Aorta (tissue), 5 donors: Measurements from ENCODE around the gene TEX48. TPM values are rescaled to one million over a fixed set of nuclear protein-coding genes. Genes with fewer than 3 reads are reported as not detected.

Experiments
- ATAC-seq: fragments of 200-7000 bp; cut with Tn5 transposase; one replicate; pipeline ENCODE4 v1.9.1; 2022; ENCODE audit warnings: moderate library complexity; ENCODE audit not compliant: low FRiP score
- DNase-seq, 2 donors: peaks; one replicate each; pipeline ENCODE4 v3.0.0-alpha.2; 2020
- H3K27ac ChIP-seq, 2 donors: one replicate each; pipeline ENCODE4 v1.5.1; 2013; ENCODE audit warnings: low read length in 2 of 2, mild to moderate bottlenecking in 2 of 2, moderate library complexity in 2 of 2, control low read depth in 1 of 2, inconsistent platforms in 1 of 2, low read depth in 1 of 2
- H3K27me3 ChIP-seq, 2 donors: one replicate each; pipeline ENCODE4 v1.6.1; 2013; ENCODE audit warnings: control low read depth in 1 of 2, low read length in 1 of 2, mild to moderate bottlenecking in 1 of 2, moderate library complexity in 1 of 2; ENCODE audit not compliant: insufficient read depth in 2 of 2, control insufficient read depth in 1 of 2
- H3K36me3 ChIP-seq, 2 donors: one replicate each; pipeline ENCODE4 v1.6.1; 2013; ENCODE audit warnings: control low read depth in 1 of 2, low read length in 1 of 2, mild to moderate bottlenecking in 1 of 2; ENCODE audit not compliant: insufficient read depth in 2 of 2, control insufficient read depth in 1 of 2
- H3K4me1 ChIP-seq, 2 donors: one replicate each; pipeline ENCODE4 v1.6.1; 2013; ENCODE audit warnings: low read length in 2 of 2, control low read depth in 1 of 2, mild to moderate bottlenecking in 1 of 2, moderate library complexity in 1 of 2; ENCODE audit not compliant: insufficient read depth in 2 of 2, control insufficient read depth in 1 of 2
- H3K4me3 ChIP-seq, 2 donors: one replicate each; pipeline ENCODE4 v1.5.1; 2013; ENCODE audit warnings: low read length in 2 of 2, control low read depth in 1 of 2, mild to moderate bottlenecking in 1 of 2
- H3K9me3 ChIP-seq: one replicate; pipeline ENCODE4 v1.6.1; 2013; ENCODE audit warnings: mild to moderate bottlenecking, low read length; ENCODE audit not compliant: control insufficient read depth
- whole genome bisulfite sequencing, 2 donors: extraction: QIAGEN DNeasy Blood & Tissue Kit; methylation state at CpG; one replicate each; pipeline ENCODE4 v1.1.7; 2013; 5-methylcytosine and 5-hydroxymethylcytosine counted together
- intact Hi-C, 2 donors: fragments of 100-400 bp; cut with DNase I; formaldehyde crosslinking; loops; one replicate each; pipeline versions ENCODE4 v1.14.2 to v1.15.0; 2022
- polyA plus RNA-seq, 2 donors: library from polyadenylated mRNA; stranded (reverse); fragments of 200-250 nt; gene quantifications; one replicate each; pipeline ENCODE4 v1.2.3, GENCODE V29; 2013
- total RNA-seq, 2 donors: library from RNA; stranded (reverse); fragmentation: NEBNext Ultra II Directional; extraction: Animal tissue kit (Norgen Biotek cat#: 25700); gene quantifications; one replicate each; pipeline ENCODE4 v1.2.1, GENCODE V29; 2021
- donor health status: healthy with polysubstance abuse.
- donor health status: Bipolar disorder and iron deficiency.
- donor health status: DM: no; HTN: no; CAD: no.
- donor health status: DM: no; HTN: no; CAD: no.
- donor health status: DM: yes; HTN: yes; CAD: no.

The TEX48 gene
- total and polyA plus RNA-seq, 4 donors: not detected

DNA sequence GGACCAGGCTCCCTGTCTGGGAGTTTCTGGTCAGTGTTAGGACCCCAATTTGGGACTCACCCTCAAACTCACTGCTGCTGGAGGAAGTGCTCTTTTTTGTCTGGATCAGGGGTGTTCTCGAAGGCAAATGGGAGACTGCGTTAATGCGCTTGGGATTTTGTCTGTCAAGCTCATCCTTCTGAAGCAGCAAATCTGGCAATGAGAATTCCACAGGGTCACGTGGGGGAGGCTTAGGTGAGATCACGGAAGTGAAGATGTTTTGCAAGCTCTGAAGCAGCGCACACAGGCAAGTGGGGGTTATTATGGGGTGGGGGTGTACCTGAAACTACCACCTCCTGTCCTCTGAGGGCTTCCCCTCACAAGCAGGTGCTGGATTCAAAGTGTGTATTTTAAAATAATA is 13.8 kb downstream of the TEX48 start:
- no peaks in the 10 kb centered on the region for H3K27me3 ChIP-seq
- no peak overlapping the region for H3K4me3 ChIP-seq
- no peak for ATAC-seq
- intact Hi-C loops: no loop called here
- no peaks in the 10 kb centered on the region for H3K4me1 ChIP-seq
- H3K27ac ChIP-seq: no peak overlapping the region
- 79 to 82% methylated on average over 6 of the region's 6 CpGs for WGBS, 2 donors
- no peak for DNase-seq
- no peaks in the 10 kb centered on the region for H3K36me3 ChIP-seq
- H3K9me3 ChIP-seq: no peaks in the 10 kb centered on the region

DNA sequence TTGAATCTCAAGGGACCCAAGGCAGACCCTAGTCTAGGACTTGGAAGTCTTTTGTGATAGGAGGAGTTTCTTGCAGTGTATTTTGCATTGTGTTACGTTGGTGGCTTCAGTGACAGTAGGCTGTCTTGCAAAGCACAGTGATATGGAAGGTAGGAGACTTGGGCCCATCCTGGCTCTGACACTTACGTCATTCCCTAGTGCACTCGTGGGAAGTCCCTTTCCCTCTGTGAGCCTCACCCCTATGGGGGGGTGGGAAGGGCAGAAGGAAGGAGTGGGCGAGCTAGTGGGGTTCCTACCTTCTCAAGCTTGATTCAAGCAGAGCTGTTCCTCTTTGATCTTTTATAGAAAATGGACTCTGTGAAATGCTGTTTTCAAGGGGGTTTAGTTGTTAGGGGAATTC is 15.1 kb downstream of the TEX48 start:
- ATAC-seq (no peak), DNase-seq (no peak)
- intact Hi-C loops: no loop called here
- WGBS, 2 donors: 54 to 69% methylated on average over 4 of the region's 4 CpGs
- Histone ChIP-seq H3K4me3 (no peak overlapping the region), H3K36me3 (no peaks in the 10 kb centered on the region), H3K9me3 (no peaks in the 10 kb centered on the region), H3K4me1 (no peaks in the 10 kb centered on the region), H3K27me3 (no peaks in the 10 kb centered on the region), H3K27ac (no peak overlapping the region)

- intact Hi-C loops: no loop called here
- Histone ChIP-seq H3K36me3 (no peaks in the 10 kb centered on the region), H3K27ac (no peak overlapping the region), H3K4me1 (no peaks in the 10 kb centered on the region), H3K9me3 (no peaks in the 10 kb centered on the region), H3K4me3 (no peak overlapping the region), H3K27me3 (no peaks in the 10 kb centered on the region)
- ATAC-seq (no peak), DNase-seq (no peak)
- WGBS, 2 donors: 89 to 95% methylated on average over 5 of the region's 5 CpGs
Measured at GRCh38 chr9:114666401-114666800, 15.6 kb downstream of the TEX48 start.

GRCh38 chr9:114664181-114664580 is 17.8 kb downstream of the TEX48 start:
- ATAC-seq (no peak), DNase-seq (no peak)
- WGBS, 2 donors: 72 to 85% methylated on average over 3 of the region's 3 CpGs
- intact Hi-C loops: loop anchor here in 1 of 2 donors (5.0 kb wide), 2 partner anchors 73 to 348 kb away; no protein-coding TSS in a partner anchor
- H3K27me3 ChIP-seq: no peaks in the 10 kb centered on the region
- no peak overlapping the region for H3K4me3 ChIP-seq
- H3K27ac ChIP-seq: no peak overlapping the region
- no peaks in the 10 kb centered on the region for H3K9me3 ChIP-seq
- H3K36me3 ChIP-seq: no peaks in the 10 kb centered on the region
- no peaks in the 10 kb centered on the region for H3K4me1 ChIP-seq

DNA sequence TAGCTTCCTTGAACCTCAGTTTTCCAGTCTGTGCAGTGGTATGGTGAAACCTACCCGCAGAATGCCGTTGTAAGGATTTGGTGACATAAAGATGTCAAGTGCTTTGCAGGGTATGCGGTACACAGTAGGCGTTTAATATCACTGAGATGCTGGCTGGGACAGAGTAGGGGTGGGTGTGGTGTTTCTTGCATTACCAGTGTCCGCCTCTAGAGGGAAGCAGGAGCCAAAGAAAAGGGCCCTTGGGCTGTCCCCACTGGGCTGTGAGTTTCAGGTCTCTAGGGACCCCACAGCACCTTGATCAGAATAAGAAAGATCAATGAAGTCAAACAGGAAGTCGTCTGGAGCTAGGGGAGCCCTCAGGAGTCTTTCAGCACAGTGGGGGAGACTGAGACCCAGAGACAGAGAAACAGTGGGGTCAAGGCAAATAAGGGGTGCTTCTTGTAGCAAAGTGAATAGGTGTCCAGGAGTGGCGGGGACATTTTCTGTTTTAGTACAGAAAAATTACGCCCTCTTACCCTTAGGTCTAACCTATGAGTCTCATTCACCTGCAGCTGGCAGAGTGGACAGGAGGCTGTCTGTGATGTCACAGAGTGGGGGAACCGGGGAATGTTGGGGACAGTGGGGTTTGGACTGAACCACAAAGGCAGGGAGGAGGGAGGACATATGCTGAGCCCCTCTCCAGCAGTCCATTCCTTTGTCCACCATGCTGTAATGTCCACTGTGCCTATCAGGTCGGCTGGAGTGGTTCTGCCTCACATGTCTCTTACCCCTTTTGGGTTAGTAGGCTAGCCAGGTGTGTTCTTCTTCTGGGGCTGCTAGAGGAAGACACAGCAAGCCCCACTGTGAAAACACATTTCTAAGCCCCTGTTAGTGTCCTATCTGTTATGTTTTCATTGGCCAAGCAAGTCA is 19.7 kb downstream of the TEX48 start:
- H3K27me3 ChIP-seq: no peaks in the 10 kb centered on the region
- H3K9me3 ChIP-seq: no peaks in the 10 kb centered on the region
- no peaks in the 10 kb centered on the region for H3K4me1 ChIP-seq
- no peak overlapping the region for H3K27ac ChIP-seq
- H3K4me3 ChIP-seq: no peak overlapping the region
- ATAC-seq: peak; percentile 68
- H3K36me3 ChIP-seq: no peaks in the 10 kb centered on the region
- intact Hi-C loops: loop anchor here in 1 of 2 donors (5.0 kb wide), 2 partner anchors 75 to 350 kb away; no protein-coding TSS in a partner anchor
- 33 to 42% methylated on average over 10 of the region's 10 CpGs for WGBS, 2 donors
- no peak for DNase-seq

- no peak for ATAC-seq
- 98% methylated on average over 6 of the region's 6 CpGs for WGBS, 2 donors
- DNase-seq: no peak
- no peaks in the 10 kb centered on the region for H3K4me1 ChIP-seq
- no peak within 1 kb of the TSS for H3K27ac ChIP-seq
- intact Hi-C loops: no loop called here
- no peaks in the 10 kb centered on the region for H3K9me3 ChIP-seq
- no peak within 1 kb of the TSS for H3K4me3 ChIP-seq
- no peaks in the 10 kb centered on the region for H3K36me3 ChIP-seq
- H3K27me3 ChIP-seq: no peaks in the 10 kb centered on the region
Measured at GRCh38 chr9:114657705-114658104, 24.3 kb downstream of the TEX48 start, which contains the start of gene TEX53. Gene TEX53 (minus strand): TSS chr9:114657805. CDS start chr9:114657774, 31 bp downstream.

DNA sequence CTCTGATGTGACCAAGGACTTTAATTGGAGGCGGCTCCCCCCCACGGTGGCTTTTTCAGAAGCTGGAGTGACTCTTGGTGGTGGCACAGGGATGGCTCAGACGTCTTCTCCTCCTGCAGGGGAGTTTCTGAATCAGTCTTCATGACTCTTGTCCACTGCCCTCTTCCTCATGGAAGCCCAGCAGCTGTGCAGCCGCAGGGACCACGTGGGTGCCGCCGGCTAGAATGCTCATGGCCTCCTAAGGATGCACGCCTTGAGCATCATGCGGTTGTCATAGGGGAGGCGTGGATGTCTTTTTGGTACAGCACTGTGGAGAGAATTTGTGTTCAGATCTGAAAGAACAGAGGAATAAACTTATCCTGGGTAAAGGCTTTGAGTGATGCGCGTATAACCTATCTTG is 25.7 kb downstream of the TEX48 start:
- H3K4me1 ChIP-seq: no peaks in the 10 kb centered on the region
- intact Hi-C loops: no loop called here
- H3K27me3 ChIP-seq: no peaks in the 10 kb centered on the region
- DNase-seq (no peak), ATAC-seq (no peak)
- H3K9me3 ChIP-seq: no peaks in the 10 kb centered on the region
- H3K27ac ChIP-seq: no peak overlapping the region
- no peaks in the 10 kb centered on the region for H3K36me3 ChIP-seq
- H3K4me3 ChIP-seq: no peak overlapping the region
- WGBS, 2 donors: 78 to 80% methylated on average over 12 of the region's 12 CpGs

- Histone ChIP-seq H3K27ac (no peak overlapping the region), H3K27me3 (no peaks in the 10 kb centered on the region), H3K4me1 (no peaks in the 10 kb centered on the region), H3K36me3 (no peaks in the 10 kb centered on the region), H3K9me3 (no peaks in the 10 kb centered on the region), H3K4me3 (no peak overlapping the region)
- ATAC-seq (no peak), DNase-seq (no peak)
- 83% methylated on average over 8 of the region's 8 CpGs for WGBS, 2 donors
- intact Hi-C loops: no loop called here
Measured at GRCh38 chr9:114655689-114656088, 26.3 kb downstream of the TEX48 start.
